ENCODE results near the gene HLA-DQB1.

HLA-DQB1 gene

GRCh38 chr6:32623693-32624092, 42.8 kb downstream of the HLA-DQB1 start:
- no peak for DNase-seq

GRCh38 chr6:32622545-32623401, 43.7 kb downstream of the HLA-DQB1 start:
- peak; percentile 34 for DNase-seq

GRCh38 chr6:32621372-32621771, 45.1 kb downstream of the HLA-DQB1 start:
- DNase-seq: no peak

GRCh38 chr6:32617751-32618150, 48.7 kb downstream of the HLA-DQB1 start:
- DNase-seq: no peak

- DNase-seq: no peak
Measured at GRCh38 chr6:32615885-32616532, 50.4 kb downstream of the HLA-DQB1 start.

GRCh38 chr6:32614366-32615081, 51.9 kb downstream of the HLA-DQB1 start:
- DNase-seq: no peak

GRCh38 chr6:32613475-32613874, 53.0 kb downstream of the HLA-DQB1 start:
- no peak for DNase-seq

GRCh38 chr6:32610682-32611296, 55.7 kb downstream of the HLA-DQB1 start:
- DNase-seq: no peak

GRCh38 chr6:32609731-32610640, 56.5 kb downstream of the HLA-DQB1 start:
- peak; percentile 21 for DNase-seq
